Activated CD8-positive, alpha-beta memory T cell treated with anti-CD3 and anti-CD28 coated beads for 24 hours (primary cell): Measurements from ENCODE around the gene LMX1A.

Source experiments
- DNase-seq: peaks from one replicate; pipeline ENCODE4 v3.0.0-alpha.2; 2020

LMX1A gene

DNA sequence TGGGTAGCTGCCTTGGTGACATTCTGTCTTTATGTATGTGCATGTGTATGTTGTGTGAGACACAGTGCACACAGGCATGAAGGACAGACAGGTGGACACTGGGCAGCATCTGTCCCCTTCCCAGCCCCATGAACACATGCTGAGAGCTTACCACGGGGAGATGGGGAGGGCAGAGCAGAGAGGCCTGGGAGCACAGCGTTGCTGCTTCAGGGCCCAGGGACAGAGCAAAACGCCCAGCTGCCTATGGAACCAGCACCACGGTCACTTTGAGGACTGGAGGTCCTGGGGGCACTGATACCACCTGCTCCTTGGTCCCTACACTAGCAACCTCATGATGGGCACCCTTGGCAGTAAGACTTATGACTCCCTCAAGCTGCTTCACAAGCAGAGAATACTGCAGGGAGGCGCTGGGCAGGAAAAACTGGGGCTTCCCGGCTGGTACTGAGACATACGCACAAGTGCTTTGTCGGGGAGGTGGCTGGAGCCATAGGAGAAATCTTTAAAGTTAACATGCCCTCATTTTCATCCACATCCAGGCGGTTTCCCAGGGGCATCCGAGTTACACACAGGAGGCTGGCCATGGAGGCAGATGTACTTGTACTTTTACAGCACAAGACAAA is 40.3 kb downstream of the LMX1A start:
- no peak for DNase-seq

DNA sequence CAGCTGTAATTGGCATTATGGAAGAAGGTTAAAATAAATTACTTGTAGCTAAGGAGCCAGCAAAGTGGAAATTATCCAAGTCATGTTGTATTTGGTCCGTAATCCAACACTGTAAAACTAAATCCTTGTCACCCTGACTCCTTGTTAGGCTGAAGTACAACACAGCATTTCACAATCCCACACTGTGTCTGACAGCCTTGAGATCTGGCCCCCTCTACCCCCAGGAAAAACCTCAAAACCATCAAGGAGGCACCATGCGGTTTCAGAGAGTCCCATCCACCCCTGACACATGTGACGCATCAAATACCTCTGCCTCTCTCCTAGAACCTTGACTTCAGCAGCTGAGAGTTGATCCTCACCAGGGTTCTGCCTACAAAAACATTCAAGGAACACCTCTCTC is 41.0 kb downstream of the LMX1A start:
- DNase-seq: no peak

DNA sequence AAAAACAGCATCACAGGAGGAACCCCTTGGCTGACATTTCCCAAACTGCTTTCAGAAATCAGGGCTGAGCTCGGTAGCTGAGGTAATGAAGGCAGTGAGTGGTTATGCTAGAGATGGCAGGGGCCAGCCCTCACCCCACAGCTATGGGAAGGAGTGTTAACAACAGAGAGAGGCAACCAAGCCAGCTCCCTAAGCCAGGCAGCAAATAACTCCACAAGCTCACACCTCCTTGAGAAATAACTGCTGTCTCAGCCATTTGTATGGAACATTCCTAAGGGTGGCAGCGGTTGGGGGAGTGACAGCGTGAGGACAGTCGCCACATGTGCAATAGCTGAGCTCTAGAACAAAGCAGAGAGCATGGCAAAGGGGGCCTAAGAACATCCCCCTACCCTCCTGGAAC is 42.6 kb downstream of the LMX1A start:
- DNase-seq: no peak

DNA sequence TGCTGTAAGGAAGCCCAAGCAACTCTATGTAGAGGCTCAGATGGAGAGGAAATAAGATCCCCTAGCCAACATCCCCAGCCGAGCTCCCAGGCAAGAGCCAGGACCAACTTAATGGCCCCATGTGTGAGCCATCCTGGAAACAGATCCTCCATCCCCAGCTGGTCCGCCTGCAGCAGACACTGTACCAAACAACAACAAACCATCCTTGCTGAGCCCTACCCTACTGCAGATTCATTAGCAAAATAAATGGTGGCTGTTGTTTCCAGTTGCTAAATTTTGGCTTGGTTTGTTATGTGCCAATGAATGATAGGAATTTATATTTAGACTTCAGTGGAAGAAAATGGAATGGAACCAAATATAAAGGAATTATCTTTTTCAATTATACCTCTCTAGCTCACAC is 43.9 kb downstream of the LMX1A start:
- no peak for DNase-seq

DNA sequence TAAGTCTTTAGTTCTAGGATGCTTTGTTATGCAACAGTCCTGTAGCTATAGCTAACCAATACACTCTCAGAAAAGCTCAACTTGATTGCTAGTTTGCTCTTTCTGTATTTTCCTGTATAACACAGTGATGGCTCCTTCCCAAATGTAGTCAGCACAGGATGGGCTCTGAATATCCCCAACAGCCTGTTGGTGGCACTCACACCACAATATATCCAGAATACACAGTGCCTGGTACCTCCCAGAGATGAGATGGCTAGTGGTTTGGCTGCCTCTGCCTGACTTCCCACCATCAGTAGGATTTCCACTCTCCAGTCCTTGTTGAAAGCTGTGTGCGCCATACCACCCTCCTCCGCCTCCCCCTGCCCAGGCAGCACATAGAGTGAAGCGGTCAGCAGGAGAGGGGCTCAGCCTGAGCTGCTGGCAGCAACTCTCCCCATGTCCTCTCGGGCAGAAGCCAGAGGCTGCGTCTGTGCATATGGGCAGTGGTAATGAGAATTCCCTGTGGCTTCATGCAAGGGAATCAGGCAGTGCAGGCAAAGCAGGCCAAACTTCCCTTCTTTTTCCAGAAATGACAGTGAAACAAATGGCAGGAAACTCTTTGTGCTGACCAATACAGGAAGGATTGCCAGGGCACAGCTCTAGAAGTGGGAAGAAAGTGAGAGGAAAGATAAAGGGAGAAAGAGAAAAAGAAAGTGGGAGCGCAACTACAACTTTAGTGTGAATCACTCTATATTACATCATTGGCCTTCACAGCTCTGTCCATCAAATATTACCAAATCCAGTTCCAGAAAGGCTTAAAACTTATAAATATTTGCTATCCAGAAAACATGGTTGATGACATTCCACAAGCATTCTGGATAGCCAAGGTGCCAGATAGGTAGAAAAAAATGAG is 49.7 kb downstream of the LMX1A start:
- DNase-seq: no peak

DNA sequence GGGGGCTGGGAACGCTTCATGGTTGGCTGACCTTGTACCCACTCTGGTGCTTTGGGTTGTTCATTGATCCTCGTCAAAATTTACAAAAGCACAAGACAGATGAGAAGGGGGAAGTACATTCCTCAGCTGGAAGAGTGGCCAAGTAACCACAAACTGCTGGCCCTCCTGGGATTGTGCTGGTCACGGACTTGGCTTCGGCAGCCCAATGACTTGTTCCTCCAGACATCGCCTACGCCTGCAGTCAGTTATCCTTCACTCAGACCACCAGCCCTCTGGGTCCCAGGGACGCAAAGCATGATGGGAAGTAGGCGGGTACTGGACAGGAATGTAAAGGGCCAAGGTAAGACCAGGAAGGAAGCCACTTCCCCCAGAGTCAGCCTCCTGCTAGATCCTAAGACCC is 53.1 kb downstream of the LMX1A start:
- no peak for DNase-seq

DNA sequence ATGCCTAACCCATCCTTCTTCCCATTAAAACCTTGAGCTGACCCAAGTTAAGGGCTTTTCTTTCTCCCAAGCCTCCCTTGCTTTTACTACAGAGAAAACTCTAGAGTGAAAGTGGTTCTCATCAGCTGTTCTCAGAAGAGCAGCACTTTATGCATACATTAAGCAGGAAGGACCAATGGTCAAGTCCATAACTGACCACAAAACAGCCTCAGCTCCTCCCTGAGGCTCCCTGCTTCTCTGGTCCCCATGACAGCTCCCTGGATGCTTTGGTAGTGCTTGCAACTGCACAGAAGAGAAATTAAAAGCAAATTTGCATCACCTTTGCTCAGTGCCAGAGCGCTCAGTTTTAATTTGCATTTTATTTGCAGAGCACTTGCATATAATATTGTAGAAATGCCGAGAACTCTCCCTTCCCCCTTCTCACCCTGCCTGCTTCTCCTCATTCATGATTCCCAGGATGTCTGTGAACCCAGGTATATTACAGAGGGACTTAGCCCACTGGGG is 56.1 kb downstream of the LMX1A start:
- no peak for DNase-seq

DNA sequence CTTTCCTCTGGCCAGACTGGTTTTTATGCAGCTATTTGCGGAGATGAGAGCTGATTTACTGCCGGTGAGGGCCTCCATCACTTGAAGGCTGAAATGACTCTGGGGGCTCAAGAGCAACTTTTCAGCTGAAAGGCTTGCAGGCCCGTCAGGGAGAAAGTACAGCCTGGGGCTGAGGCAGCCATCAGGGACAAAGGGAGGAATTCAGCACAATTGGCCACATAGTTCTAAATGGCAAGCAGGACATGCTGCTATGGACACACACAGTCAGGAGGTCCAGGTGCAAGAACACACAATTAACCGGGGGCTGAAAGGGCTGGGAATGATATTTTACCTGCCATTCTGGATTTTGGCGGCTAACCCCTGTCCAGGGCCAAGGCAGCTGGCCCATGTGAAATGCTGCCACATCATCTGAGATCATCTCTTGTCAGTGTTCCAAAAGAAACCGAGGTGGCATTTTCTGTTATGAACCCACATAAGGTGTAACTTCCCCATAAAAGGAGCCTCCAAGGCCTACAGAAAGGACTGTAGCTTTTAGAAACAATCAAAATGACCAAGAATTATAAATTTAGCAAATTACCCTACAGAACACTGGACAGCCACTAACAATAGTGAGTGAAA is 58.2 kb downstream of the LMX1A start:
- no peak for DNase-seq

DNA sequence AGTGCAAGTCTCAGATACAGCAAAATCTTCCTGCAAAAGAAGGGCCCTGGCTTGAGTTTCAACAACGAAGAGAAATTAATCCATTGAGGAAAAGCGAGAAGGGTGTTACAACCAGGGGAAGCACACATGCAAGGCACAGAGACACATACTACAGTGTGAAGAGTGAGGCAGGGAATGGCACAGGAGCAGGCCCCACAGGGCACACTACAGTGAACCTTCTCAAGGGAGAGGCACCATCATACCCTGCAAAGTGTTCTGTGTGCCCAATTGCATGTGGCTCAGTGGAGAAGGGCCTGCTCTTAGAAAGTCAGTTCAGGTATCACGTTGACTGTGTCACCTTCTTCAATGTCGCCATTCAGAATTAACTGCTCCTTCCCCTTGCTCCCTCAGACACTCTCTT is 60.3 kb downstream of the LMX1A start:
- no peak for DNase-seq

DNA sequence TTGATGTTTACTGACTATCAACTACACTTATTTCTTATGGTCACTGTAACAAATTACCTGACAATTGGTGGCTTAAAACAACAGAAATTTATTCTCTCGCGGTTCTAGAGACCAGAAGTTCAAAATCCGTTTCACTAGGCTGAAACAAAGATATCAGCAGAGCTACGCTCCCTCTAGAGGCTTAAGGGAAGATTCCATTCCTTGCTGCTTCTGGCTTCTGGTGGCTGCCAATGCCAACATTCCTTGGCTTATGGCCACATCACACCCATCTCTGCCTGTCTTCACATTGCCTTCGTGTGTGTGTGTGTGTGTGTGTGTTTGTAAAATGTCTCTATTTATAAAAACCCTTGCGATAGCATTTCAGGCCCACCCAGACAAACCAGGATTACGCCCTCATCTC is 66.4 kb downstream of the LMX1A start:
- no peak for DNase-seq

DNA sequence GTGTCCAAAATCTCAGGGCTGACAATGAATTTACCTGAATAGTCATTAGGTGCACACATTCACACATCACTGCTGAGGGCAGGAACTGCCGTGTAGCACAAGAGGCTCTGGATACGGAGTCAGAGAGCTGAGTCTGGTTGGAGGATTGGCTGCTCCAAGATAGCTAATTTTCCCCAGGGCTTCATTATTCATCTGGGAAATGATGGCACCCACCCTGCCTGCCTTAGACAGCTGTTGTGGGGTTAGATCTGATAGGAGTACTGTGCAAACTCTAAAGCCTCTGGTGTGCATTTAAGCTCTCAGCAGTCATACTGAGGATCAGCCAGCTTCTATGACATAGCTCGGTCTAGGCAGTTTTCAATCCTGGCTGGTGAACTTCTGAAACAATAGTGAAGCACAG is 67.0 kb downstream of the LMX1A start:
- DNase-seq: no peak

DNA sequence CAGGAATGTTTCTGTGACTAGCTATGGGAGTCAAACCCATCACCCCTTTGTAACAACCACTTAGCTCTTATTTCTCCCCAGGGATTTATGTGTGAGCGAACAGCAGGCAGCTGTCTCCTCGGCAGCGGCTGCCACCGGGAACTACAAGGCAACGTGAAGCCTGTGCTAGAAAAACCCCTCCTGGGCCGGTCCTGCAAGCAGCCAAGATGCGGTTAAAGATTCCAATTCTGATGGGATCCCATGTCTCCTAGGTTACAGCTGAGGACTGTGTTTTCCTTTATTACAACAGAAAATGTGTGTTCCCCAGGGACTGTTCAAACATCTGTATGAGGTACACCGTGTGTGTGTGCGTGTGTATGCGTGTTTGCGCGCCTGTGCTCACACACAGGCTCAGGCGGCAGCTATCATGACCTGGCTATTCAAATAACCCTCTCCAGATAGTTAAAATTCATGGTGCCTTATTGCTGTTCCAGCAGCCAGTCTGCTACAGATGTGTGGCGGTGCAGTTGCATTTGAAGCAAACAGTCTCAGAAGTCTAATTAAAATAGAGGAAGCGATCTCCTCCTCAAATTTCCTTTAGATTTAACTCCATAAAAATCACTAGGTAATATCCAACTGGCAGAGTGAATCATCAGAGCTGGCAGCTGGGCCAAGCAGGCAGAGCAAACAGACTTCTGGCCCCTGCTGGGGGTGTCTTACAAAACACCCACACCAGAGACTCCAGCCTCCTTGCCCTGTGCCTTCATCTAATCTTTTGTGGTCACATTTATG is 68.0 kb downstream of the LMX1A start:
- no peak for DNase-seq

DNA sequence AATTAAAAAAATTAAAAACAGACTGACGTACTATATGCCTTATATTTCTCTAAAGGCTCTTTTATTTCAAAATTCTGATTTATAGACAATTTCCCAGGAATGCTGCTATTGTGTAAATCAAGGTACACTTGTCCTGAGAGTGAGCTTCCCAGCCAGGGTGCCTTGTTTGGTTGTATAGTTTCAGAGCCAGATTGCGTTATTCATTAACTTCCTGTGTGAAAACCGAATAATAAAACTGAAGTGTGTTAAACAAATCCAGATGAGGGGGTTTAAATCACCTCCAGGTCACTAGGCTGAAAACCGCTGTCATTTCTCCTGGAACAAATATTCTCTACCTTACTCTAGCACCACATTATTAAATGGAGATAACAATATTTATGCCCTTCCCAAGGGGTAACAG is 68.7 kb downstream of the LMX1A start:
- DNase-seq: no peak

DNA sequence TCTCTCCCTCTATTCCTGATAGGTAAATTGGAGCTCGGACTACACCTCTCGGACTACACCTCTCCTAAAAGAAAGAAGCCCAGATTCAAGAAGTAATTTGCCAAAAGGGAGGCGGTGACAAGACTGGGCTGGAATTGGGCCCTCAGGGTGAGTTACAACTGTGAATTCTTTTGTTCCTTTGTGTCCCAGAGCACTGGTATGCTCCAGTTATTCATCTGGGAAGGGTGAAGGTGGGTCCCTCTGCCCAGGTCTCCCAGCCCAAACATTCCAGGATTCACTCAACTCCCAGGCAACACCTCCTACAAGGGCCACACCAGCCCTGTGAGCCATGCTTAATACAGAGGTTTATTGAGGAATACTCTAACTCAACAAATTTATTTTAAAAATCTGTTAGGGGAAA is 69.2 kb downstream of the LMX1A start:
- no peak for DNase-seq

DNA sequence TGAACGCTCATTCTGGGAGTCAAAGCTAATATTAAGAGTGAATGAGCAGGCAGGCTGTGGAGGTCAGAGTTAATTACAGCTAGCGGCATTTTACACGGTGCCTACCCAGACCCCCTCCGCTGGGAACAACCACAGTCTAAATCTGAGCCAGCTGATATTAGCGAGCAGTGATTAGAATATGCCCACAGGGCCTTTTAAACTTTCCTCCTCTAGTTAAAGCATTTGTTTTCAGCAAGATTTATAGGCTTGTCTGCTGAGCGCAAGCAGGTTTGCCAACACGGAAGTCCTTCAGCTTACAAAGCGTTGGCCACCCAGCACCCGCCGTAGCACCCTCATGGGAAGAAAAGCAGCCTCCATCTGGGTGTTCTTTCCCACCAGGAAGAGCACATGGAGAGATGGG is 72.1 kb downstream of the LMX1A start:
- DNase-seq: no peak

DNA sequence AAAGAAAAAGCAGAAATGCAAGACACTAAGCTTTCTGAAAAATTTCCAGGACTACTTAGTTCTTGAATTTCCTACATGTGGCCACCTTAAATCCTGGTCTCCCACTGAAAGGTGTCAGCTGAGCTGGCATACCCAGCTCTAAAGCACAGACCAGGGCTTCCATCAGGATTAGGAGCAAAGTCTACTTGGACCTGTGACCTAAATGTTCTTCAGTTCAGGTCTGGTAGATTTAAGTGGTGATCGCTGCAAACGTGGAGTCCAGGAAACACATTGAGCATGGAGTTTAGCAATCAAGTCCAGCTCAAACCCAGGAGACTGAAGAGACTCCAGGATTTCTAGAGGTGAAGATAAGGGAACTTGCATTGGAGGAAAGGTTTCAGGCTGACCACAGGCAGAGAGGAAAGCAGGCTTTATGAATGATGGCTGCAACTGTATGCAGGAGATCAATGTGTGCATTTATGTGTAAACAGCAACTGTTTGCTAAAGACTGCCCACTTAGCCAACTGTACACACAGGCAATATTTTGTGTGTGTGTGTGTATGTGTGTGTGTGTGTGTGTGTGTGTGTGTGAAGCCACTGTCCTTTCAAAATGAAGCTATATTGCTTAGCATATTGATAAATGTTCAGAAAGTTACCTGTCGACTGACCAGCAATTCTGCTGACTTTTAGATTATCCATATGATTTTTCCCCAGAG is 75.2 kb downstream of the LMX1A start:
- DNase-seq: no peak

DNA sequence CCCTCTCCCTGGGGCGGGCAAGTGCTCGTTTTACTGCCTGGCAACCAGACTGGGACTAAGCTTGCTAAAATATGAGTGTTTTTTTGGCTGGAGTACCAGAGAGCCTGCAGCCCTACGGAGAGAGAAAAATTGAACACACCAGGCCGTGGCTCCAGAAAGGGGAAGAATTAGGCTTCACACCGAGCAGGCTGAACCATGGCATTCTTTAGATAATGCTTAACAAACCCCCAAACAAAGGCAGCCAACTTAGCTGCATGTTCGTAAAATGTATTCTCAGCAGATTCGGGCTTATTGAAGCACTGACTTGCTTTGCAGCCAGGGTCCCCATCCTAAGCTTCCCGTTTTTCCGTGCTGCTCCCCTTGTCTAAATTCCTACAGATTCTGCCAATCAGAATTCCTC is 76.6 kb downstream of the LMX1A start:
- DNase-seq: no peak

DNA sequence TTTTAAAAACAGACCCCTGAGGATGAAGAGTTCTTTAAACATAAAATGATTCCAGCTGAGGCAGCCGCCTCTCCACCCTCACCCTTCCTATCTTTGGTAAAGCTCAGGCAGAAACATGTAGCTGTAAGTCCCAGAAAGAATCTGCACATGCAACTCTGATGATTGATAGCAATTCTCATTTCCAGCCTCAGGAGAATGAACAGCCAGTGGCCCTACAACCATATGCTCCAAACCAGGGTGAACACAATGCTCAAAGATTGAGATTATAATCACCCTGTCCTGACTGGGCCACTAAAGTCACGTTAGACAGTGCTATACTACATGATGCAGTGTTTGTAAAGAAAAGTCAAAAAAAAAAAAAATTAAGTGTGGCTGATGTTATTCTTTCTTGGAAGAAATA is 80.2 kb downstream of the LMX1A start:
- no peak for DNase-seq

DNA sequence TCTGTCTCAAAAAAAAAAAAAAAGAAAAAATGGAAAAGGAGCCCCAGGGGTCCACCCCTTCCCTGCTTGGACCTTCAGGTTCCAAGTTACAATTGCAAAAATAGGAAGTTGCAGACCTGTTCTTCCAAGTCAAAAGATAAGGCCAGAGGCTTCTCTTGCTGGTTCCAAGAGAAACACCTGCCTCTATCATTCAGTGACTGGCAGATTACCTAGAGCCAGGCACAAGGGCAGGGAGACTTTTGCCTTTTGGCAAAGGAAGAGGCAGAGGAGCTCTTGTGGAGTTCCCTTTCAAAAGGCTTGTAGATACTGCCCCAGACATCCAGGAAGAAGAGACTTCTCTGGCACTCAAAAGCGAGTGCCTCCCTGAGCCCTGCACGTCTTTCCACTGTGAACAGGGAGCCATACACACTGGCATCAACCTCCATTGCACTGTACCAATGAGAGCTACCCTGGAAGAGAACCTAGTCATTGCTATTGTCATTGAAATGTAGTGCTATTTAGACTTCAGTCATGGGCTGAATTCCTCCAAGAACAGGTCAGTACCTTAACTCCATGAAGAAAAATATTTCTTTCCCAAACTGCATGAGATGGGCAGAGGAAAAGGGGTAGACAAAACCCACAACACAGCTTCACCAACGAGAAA is 91.2 kb downstream of the LMX1A start:
- no peak for DNase-seq

DNA sequence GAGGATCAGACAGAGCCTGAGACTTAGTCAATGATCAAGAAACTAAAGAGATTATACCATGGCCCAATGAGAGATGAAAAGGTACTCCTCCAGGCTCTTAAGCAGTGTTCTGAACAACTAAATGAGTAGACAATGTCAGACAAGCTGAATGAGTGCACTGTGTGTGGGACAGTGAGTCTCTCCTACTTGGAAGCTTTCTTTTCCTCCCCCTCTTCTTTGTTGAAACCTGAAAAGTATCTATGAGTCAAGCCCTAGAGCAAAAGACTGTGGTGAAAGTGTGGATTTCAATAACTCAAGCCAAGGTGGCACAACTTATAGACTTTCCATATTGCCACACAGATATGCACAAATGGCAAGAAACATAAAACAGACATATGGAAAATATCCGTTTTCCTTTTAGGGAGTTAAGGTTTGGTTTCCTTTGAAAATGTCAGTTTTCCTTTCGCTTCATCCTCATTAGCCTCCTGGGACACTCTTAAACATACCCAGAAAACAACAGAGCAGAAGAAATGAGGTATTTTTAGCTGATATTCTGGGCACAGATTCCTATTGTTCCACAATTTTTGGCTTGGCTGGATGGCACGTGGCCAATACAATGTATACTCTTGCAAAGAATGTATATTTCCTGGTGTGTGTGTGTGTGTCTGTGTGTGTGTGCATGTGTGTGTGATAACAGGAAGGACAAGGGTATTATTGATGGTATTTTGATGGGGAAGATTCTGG is 96.6 kb downstream of the LMX1A start:
- no peak for DNase-seq

DNA sequence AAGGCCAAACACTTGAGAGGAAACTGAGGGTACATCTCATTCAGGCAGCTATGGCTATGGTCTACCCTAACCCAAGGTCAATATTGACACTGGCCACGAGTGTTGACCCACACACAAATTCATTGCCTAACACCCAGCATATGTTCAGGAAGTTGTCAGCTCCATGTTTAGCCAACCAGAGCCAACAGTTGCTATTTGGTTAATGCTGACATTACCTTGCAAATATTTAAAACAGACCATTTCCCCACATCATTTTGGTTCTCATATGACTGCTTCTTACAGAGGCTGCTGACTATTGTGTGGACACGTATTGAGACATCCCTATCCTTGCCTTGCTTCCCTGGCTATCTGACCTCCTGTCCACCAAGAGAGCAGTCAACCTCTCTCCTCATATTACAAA is 97.3 kb downstream of the LMX1A start:
- no peak for DNase-seq
